Measurements from ENCODE around the gene CAPN8.

DNA sequence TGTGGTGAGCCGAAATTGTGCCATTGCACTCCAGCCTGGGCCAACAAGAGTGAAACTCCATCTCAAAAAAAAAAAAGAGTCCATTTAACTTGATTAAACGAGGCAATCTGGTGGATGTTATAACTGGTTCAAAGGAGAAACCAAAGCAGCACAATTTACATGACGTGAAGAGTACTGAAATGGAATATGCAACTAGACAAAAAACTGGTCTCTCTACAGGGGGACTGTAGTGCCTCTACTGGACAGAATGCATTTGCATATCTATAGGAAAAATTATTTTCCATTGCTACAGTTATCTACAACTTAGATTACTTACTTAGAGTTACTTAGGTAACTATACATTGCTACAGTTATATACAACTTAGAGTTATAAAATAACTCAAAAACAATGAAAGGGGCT, 44.1 kb upstream of the CAPN8 start:
- TF ChIP-seq POLR2A (IDR thresholded peaks at IDR 0.05) (no peak), CTCF (IDR thresholded peaks at IDR 0.05) (no peak)
